ENCODE data around the gene NUTM2G.
"Not testable (repeated sequence)": the region's sequence is repeated elsewhere in the genome, so short reads cannot be mapped to it uniquely, and the experiment has no call there.

NUTM2G gene

DNA sequence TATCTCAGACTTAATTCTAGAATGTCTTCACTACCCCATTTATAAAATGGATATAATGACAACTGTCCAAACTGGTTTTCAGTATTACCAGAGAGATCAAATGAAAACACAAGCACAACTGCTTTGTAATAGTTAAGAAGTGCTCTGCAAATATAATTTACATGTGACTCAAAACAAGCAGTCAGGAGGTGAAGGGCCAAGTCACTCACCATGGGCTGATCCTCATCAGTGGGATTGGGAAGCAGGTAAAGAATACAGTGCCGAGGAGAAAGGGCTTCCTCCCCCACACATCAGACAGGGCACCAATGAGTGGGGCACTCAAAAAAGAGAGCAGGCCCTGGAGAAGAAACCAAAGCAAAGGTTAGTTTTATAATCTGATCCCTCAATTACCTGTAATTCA is 20.7 kb downstream of the NUTM2G start:
- DNase-seq (ENCODE audit: low read depth in 2 of 2): not testable (repeated sequence)

- DNase-seq (ENCODE audit: low read depth in 2 of 2): not testable (repeated sequence)
Measured at GRCh38 chr9:96950539-96950938, 21.9 kb downstream of the NUTM2G start.

DNA sequence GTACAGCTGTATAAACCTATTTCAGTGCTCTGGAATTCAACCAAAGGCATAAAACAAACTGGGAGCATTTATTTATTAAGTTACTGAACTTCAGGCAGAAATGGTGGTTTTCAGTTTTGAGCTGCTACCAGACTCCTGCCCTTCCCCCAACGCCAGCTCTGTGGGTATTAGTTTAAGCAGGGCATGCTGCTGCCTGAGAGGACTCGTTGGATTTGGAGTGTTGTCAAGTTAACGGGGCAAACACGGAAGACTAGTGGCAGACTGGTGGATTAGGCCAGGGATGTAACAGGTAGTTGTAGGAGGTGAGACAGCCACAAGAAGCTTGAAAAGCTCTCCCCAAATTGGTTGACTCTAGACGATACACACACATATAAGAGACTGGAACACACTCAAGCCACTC is 38.9 kb downstream of the NUTM2G start:
- DNase-seq (ENCODE audit: low read depth in 2 of 2): not testable (repeated sequence)

- DNase-seq (ENCODE audit: low read depth in 2 of 2): not testable (repeated sequence)
Measured at GRCh38 chr9:96972552-96972951, 43.9 kb downstream of the NUTM2G start.

GRCh38 chr9:96974037-96974436 is 45.4 kb downstream of the NUTM2G start:
- DNase-seq (ENCODE audit: low read depth in 2 of 2): not testable (repeated sequence)

- not testable (repeated sequence) for DNase-seq (ENCODE audit: low read depth in 2 of 2)
Measured at GRCh38 chr9:96983496-96984122, 55.0 kb downstream of the NUTM2G start.

- DNase-seq (ENCODE audit: low read depth in 2 of 2): not testable (repeated sequence)
Measured at GRCh38 chr9:96984139-96984538, 55.5 kb downstream of the NUTM2G start.

DNA sequence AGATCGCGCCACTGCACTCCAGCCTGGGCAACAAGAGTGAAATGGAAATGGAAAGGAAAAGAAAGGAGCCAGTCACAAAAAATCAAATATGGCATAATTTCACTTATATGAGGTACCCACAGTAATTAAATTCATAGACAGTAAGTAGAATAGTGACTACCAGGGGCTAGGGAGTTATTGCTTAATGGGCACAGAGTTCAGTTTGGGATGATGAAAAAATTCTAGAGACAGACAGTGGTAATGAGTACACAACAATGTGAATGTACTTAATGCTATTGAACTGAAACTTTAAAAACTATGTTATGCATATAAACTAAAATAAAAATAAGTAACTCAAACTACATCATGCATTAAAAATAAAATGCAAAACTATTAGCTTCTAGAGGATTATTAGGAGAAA is 56.2 kb downstream of the NUTM2G start:
- not testable (repeated sequence) for DNase-seq (ENCODE audit: low read depth in 2 of 2)

Data from fibroblast of skin of left quadriceps (primary cell).